Cardiac muscle cell (in vitro differentiated cells and primary cell): ENCODE measurements around the gene TMEM86B. TPM values are rescaled to one million over a fixed set of nuclear protein-coding genes. Genes with fewer than 3 reads are reported as not detected.

ENCODE experiments used
- DNase-seq, 2 donors: peaks; one replicate each; pipeline versions ENCODE4 v3.0.0 to v3.0.0-alpha.2; 2010 to 2017; ENCODE audit warnings: low read depth in 1 of 2, low spot score in 1 of 2
- H3K27ac ChIP-seq: fragments of 200-600 bp; sonication (generic); 2 replicates; pipeline ENCODE4 v1.5.1; 2016
- H3K27me3 ChIP-seq: fragments of 200-600 bp; sonication (generic); 2 replicates; pipeline ENCODE4 v1.6.0; 2016; ENCODE audit warnings: control low read depth
- H3K36me3 ChIP-seq: fragments of 200-600 bp; sonication (generic); 2 replicates; pipeline ENCODE4 v1.5.1; 2016; ENCODE audit warnings: control low read depth
- H3K4me1 ChIP-seq: fragments of 200-600 bp; sonication (generic); 2 replicates; pipeline ENCODE4 v1.8.1; 2017; ENCODE audit warnings: low read depth, mild to moderate bottlenecking, mixed run types
- H3K4me3 ChIP-seq: fragments of 200-600 bp; sonication (generic); 2 replicates; pipeline ENCODE4 v1.5.1; 2016; ENCODE audit warnings: mild to moderate bottlenecking
- H3K9me3 ChIP-seq: fragments of 200-600 bp; sonication (generic); 2 replicates; pipeline ENCODE4 v1.5.1; 2017; ENCODE audit warnings: low read depth, mild to moderate bottlenecking, control low read depth
- polyA plus RNA-seq: library from polyadenylated mRNA; unstranded; fragments of >200 nt; fragmentation: Nextera tagmentation; extraction: Ambion mirVana; gene quantifications from 2 replicates; pipeline ENCODE4 v1.2.1, GENCODE V29; 2016
- total RNA-seq: library from RNA; depleted of rRNA; stranded (reverse); fragments of >200 nt; gene quantifications from 2 replicates; pipeline ENCODE4 v1.2.3, GENCODE V29; 2016
- TF ChIP-seq, protein P1 (sequence below): IDR thresholded peaks from 2 replicates; pipeline ENCODE4 v1.5.1; 2012; ENCODE audit warnings: low read depth, mild to moderate bottlenecking, low read length

Gene TMEM86B
- total and polyA plus RNA-seq, 2 experiments from 2014 or later: 2.6 to 4.7 TPM

DNA sequence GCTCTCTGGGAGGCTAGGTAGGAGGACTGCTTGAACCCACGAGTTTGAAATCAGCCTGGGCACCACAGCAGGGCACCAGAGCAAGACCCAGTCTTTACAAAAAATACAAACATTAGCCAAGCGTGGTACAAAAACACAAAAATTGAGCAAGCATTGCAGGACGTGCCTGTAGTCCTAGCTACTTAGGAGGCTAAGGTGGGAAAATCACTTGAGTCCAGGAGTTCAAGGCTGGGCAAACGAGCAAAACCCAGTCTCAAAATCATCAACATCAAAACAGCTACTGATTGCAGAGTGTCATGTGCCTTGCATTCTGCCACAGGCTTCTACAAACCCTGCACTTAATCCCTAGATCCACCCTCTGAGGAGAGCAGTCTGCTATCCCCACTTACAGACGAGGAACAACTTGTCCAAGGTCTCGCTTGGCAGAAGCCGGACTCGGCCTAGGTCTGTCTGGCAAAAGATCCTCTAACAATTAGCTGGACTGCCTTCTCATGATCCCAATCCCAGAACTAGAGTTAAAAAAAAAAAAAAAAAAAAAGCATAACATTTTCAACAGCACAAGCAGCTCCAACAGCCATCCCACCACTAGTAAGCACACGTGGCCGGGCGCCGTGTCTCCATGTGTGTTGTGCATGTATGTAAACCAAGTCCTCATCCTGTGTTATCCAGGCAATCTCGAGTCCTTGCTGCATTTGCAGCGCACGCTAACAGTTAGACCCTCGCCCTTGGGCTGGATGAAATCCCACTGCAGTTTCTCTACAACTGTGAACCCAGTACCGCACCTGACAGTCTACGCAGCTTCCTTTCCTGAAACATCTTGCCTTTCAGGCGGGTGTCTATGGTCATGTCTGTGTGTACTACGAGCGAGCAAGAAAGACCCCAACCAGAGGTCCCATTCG, 28.2 kb upstream of the TMEM86B start:
- Histone ChIP-seq H3K36me3 (no peaks in the 10 kb centered on the region), H3K9me3 (no peaks in the 10 kb centered on the region), H3K27ac (no peak overlapping the region), H3K4me1 (peaks cover 15% of the 10 kb centered on the region), H3K27me3 (no peaks in the 10 kb centered on the region), H3K4me3 (peak overlapping the region; percentile 85)
- no peak for DNase-seq
- TF ChIP-seq, protein P1, sequence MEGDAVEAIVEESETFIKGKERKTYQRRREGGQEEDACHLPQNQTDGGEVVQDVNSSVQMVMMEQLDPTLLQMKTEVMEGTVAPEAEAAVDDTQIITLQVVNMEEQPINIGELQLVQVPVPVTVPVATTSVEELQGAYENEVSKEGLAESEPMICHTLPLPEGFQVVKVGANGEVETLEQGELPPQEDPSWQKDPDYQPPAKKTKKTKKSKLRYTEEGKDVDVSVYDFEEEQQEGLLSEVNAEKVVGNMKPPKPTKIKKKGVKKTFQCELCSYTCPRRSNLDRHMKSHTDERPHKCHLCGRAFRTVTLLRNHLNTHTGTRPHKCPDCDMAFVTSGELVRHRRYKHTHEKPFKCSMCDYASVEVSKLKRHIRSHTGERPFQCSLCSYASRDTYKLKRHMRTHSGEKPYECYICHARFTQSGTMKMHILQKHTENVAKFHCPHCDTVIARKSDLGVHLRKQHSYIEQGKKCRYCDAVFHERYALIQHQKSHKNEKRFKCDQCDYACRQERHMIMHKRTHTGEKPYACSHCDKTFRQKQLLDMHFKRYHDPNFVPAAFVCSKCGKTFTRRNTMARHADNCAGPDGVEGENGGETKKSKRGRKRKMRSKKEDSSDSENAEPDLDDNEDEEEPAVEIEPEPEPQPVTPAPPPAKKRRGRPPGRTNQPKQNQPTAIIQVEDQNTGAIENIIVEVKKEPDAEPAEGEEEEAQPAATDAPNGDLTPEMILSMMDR: no peak

DNA sequence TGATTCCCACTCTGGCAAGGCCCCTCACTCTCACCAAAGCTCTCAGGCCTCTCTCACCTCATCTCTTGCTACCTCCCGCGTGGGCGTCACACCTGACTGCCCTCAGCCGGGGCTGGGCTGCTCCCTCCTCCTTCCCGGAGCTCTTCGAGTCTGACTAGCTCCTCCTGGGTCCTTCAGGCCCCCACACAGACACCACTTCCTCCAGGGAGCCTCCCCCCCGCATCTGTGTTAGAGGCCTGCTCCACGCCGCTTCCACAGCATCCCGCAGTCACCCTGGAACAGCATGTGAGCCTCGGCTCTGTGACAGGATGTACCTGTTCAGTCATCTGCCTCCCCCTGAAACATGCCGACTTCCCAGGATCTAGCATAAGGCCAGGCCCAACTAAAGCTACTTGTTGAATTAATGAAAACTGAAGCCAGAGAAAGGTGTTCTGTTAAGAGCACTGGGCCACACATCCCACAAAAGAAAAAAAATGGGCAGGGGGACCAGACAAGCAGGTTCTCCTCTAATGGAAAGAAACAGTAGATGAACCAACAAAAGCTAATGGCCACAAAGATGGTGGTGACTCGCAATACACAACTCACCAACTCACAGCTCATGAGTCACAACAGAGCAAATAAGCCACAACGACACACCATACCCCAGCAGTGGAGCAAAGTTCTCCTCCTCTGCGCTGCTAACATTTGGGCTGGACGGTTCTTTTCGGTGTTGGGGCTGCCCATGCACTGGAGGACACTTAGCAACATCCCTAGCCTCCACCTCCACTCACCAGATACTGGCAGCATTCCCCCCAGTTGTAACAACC, 27.3 kb upstream of the TMEM86B start:
- TF ChIP-seq, protein P1: no peak
- Histone ChIP-seq H3K9me3 (no peaks in the 10 kb centered on the region), H3K4me3 (no peak overlapping the region), H3K4me1 (peaks cover 15% of the 10 kb centered on the region), H3K27ac (no peak overlapping the region), H3K27me3 (no peaks in the 10 kb centered on the region), H3K36me3 (no peaks in the 10 kb centered on the region)
- DNase-seq: peak in 1 of 2 donors; percentile 5

DNA sequence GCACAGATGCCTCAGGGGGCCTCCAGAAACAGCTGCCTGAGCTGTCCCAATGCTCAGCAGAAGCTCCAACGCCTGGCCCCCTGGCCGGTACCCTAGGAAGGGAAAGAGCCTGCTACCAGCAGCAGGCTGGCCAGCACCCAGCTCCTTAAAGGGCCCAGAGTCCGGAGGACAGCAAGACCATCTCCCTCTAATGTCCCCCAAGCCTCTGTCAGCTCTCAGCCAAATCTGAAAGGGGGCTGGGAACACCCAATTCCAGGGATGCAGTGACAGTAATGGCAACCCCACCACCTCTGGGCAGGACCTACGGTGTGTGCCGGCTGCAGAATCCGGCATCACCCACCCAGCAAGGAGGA, 26.0 kb upstream of the TMEM86B start:
- no peak for DNase-seq
- Histone ChIP-seq H3K9me3 (no peaks in the 10 kb centered on the region), H3K4me3 (no peak overlapping the region), H3K27ac (no peak overlapping the region), H3K27me3 (no peaks in the 10 kb centered on the region), H3K4me1 (peaks cover 12% of the 10 kb centered on the region), H3K36me3 (no peaks in the 10 kb centered on the region)
- TF ChIP-seq, protein P1: no peak

DNA sequence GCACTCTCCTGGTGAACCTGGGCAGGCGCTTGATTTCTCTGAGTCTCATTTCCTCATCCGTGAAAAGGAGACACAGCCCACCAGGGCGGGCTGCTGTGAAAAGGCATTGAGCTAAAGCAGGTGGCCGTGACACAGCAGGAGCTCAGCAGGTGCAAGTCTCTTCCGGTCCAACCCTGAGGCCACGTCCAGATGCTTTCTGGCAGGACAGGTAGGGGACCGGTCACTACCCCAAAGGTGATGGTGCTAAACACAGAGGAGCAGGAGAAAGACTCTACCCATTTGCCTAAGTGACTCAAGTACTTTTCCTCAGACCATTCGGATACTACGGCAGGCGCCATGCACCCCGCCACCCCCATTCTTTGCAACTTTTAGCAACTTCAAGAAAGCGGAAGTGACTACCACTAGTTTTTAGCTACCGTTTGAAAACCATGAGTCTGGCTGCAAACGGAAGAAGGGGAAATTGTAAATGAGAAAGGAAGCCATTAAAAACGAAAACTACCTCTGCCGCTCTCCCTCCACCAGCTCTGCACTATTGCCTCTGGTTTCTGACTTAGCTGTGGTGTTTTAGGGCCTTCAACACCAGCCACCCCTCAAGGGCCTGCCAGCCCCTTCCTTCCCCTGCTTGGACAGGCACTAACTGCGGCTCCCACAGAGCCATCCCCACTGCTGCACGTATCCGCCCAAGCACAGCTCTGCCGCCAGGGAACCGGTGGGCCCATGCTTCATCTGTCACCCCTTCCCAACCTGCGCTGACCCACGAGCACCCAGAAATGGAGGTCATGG, 25.5 kb upstream of the TMEM86B start:
- TF ChIP-seq, protein P1: no peak
- H3K4me3 ChIP-seq: no peak overlapping the region
- H3K4me1 ChIP-seq: peaks cover 12% of the 10 kb centered on the region
- no peak overlapping the region for H3K27ac ChIP-seq
- no peaks in the 10 kb centered on the region for H3K9me3 ChIP-seq
- no peak for DNase-seq
- H3K27me3 ChIP-seq: no peaks in the 10 kb centered on the region
- no peaks in the 10 kb centered on the region for H3K36me3 ChIP-seq
